ENCODE measurements around the gene ZACN.
"Not testable (repeated sequence)": the region's sequence is repeated elsewhere in the genome, so short reads cannot be mapped to it uniquely, and the experiment has no call there.

The ZACN gene

DNA sequence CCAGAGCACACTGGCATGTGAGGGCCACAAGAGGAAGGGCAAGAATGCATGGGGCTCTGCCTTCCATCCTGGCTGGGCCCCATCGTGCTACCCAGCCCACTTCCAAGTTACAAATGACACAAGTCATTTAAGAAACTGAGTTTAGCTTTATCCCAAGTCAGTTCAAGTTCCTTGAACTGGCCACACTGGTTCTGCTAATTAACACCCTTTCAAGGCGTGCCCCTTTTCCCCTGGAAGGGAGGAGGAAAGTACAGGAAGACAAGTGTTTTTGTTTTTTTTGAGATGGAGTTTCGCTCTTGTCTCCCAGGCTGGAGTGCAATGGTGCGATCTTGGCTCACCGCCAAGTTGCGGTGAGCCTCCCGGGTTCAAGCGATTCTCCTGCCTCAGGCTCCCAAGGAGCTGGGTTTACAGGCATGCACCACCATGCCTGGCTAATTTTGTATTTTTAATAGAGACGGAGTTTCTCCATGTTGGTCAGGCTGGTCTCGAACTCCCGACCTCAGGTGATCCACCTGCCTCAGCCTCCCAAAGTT, 34.4 kb upstream of the ZACN start:
- peaks cover 90% of the 10 kb centered on the region for H3K36me3 ChIP-seq (ENCODE audit: insufficient read depth, low read depth, low read length)
- not testable (repeated sequence) for H3K9ac ChIP-seq (ENCODE audit: low read depth, low read length); H3K27ac ChIP-seq (ENCODE audit: low read length); H3K4me3 ChIP-seq (ENCODE audit: low read length); H3K9me3 ChIP-seq (ENCODE audit: insufficient read depth, low read depth, low read length); H3K27me3 ChIP-seq (ENCODE audit: insufficient read depth, low read length); H3K4me1 ChIP-seq (ENCODE audit: insufficient read depth, low read length)

DNA sequence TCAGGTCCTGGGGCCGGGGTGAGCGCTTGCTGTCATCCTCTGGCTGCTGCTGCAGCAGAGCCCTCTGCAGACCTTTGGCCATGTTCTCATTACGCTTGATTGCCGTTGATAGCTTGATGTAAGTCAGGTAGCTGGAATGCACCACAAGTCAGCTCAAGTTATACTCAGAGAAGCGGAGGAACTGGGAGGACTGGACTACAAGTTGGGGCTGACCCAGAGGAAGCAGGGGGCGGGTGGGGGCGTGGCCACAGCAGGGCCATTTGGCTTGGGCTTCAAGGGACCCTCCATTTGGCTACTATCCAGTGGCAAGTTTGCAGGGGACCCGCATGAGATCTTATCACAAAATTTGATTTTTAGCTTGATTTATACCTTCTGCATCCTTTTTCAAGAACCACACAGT, 32.9 kb upstream of the ZACN start:
- Histone ChIP-seq H3K4me3 (ENCODE audit: low read length) (no peak overlapping the region), H3K36me3 (ENCODE audit: insufficient read depth, low read depth, low read length) (peaks cover 89% of the 10 kb centered on the region), H3K9ac (ENCODE audit: low read depth, low read length) (no peak overlapping the region), H3K27me3 (ENCODE audit: insufficient read depth, low read length) (no peaks in the 10 kb centered on the region), H3K9me3 (ENCODE audit: insufficient read depth, low read depth, low read length) (no peaks in the 10 kb centered on the region), H3K4me1 (ENCODE audit: insufficient read depth, low read length) (0 out of 2 replicates have a peak, but pooled peaks cover 4% of the 10 kb centered on the region), H3K27ac (ENCODE audit: low read length) (no peak overlapping the region)

DNA sequence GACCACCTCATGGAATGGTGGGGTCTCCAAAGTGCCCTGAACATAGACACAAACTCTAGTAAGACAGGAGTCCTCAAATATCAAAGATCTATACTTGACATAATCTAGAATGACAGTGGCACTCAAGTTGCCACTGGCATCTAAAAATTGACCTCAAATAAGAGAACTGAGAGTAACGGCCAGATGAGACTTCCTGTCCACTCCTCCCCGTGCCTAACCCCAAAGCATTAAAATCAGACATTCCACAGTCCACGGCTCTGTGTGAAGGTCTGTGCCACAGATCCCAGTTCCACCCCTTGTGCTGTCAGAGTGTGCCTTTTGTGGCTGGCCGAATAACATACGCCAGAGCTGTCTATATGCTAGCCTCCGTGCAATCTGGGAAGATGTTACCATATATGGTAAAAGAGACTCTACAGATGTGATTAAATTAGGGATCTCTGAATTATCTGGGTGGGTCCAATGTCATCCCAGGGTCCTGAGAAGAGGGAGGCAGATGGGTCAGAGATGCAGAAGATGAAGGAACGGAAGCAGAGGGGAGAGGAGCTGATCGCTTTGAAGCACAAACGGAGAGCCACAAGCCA, 30.9 kb upstream of the ZACN start:
- H3K9me3 ChIP-seq (ENCODE audit: insufficient read depth, low read depth, low read length): no peaks in the 10 kb centered on the region
- H3K4me1 ChIP-seq (ENCODE audit: insufficient read depth, low read length): no peaks in the 10 kb centered on the region
- H3K27ac ChIP-seq (ENCODE audit: low read length): no peak overlapping the region
- H3K36me3 ChIP-seq (ENCODE audit: insufficient read depth, low read depth, low read length): peaks cover 87% of the 10 kb centered on the region
- no peaks in the 10 kb centered on the region for H3K27me3 ChIP-seq (ENCODE audit: insufficient read depth, low read length)
- no peak overlapping the region for H3K9ac ChIP-seq (ENCODE audit: low read depth, low read length)
- H3K4me3 ChIP-seq (ENCODE audit: low read length): no peak overlapping the region

DNA sequence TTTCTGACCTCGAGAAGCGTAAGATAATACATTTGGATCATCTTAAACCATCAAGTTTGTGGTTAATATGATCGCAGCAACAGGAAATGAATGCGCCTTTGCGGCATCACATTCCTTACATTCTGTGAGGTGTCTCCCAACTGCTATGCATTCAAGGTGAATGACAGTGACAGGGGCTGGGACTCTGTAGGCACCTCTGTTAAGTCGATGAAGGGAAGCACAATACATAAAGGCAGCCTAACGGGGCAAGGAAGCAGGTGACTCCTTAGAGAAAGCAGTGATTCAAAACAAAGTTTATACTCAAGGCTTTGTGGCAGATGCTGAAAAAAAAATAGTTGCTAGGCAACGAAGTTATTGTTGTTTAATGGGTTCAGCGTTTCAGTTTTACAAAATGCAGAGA, 30.3 kb upstream of the ZACN start:
- H3K9me3 ChIP-seq (ENCODE audit: insufficient read depth, low read depth, low read length): no peaks in the 10 kb centered on the region
- no peaks in the 10 kb centered on the region for H3K4me1 ChIP-seq (ENCODE audit: insufficient read depth, low read length)
- H3K9ac ChIP-seq (ENCODE audit: low read depth, low read length): no peak overlapping the region
- no peak overlapping the region for H3K27ac ChIP-seq (ENCODE audit: low read length)
- peaks cover 87% of the 10 kb centered on the region for H3K36me3 ChIP-seq (ENCODE audit: insufficient read depth, low read depth, low read length)
- H3K4me3 ChIP-seq (ENCODE audit: low read length): no peak overlapping the region
- no peaks in the 10 kb centered on the region for H3K27me3 ChIP-seq (ENCODE audit: insufficient read depth, low read length)

DNA sequence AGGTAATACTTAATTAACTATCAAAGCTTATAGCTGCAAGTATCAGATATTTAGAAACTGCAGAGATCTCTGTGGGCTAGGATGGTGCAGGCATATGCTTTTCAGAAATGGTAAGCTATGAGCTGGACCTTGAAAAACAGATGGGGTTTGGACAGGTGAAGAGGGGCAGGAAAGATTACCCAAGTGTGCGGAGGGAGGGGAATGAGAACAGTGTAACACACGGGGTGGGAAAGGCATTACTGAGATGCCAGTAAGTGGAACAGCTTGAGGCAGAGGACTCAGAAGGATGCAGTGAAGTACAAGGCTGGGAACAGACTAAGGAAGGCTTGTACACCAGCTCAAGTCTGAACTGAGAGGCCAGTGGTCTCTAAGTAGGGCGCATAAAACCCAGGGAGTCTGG, 29.7 kb upstream of the ZACN start:
- H3K4me3 ChIP-seq (ENCODE audit: low read length): no peak overlapping the region
- no peaks in the 10 kb centered on the region for H3K9me3 ChIP-seq (ENCODE audit: insufficient read depth, low read depth, low read length)
- H3K4me1 ChIP-seq (ENCODE audit: insufficient read depth, low read length): no peaks in the 10 kb centered on the region
- H3K27ac ChIP-seq (ENCODE audit: low read length): no peak overlapping the region
- H3K9ac ChIP-seq (ENCODE audit: low read depth, low read length): no peak overlapping the region
- H3K27me3 ChIP-seq (ENCODE audit: insufficient read depth, low read length): no peaks in the 10 kb centered on the region
- H3K36me3 ChIP-seq (ENCODE audit: insufficient read depth, low read depth, low read length): peaks cover 87% of the 10 kb centered on the region

GRCh38 chr17:76049836-76050537, 29.0 kb upstream of the ZACN start:
- H3K36me3 ChIP-seq (ENCODE audit: insufficient read depth, low read depth, low read length): peaks cover 80% of the 10 kb centered on the region
- no peaks in the 10 kb centered on the region for H3K27me3 ChIP-seq (ENCODE audit: insufficient read depth, low read length)
- no peak overlapping the region for H3K27ac ChIP-seq (ENCODE audit: low read length)
- no peak overlapping the region for H3K4me3 ChIP-seq (ENCODE audit: low read length)
- H3K4me1 ChIP-seq (ENCODE audit: insufficient read depth, low read length): no peaks in the 10 kb centered on the region
- no peak overlapping the region for H3K9ac ChIP-seq (ENCODE audit: low read depth, low read length)
- H3K9me3 ChIP-seq (ENCODE audit: insufficient read depth, low read depth, low read length): no peaks in the 10 kb centered on the region

DNA sequence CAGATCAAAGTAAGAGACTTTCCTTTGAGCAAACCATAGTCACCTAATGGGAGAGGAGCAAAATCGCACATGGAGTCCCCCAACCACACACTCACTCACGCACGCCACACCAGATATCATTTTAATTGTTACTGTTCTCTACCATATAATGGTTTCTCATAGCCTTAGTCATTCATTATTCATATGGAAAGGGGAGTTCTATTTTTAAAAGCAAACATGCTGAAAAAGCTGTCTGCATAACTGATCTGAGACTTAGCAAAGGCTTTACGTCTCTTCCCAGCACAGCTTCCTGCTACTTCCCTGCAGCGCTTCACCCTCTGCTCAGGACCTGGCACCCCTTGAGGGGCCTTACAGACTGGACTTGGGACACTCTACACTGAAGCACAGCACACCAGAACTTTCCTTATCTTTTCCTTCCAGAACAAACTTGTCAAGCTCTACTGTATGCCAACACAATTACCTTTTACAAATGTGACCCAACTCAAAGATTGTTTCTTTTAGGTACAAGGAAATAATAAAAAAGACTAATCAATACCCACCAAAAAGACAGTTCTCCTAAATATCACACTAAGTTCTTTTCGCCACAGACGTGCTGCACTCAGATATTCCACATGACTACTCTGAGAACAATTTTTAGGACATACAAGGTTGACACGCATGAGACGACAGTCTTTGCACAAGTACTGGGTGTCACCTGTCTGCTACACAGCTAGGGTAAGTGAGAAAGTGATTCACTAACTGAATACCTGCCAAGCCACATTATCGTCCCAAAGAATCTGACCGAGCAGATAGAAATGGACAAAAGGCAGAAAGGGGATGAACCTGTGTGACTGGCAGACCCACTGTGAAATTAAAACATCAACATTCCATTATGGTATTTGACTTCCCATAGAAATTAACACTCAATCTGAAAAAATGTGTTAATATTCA, 28.2 kb upstream of the ZACN start:
- Histone ChIP-seq H3K9ac (ENCODE audit: low read depth, low read length) (no peak overlapping the region), H3K27me3 (ENCODE audit: insufficient read depth, low read length) (no peaks in the 10 kb centered on the region), H3K27ac (ENCODE audit: low read length) (no peak overlapping the region), H3K4me1 (ENCODE audit: insufficient read depth, low read length) (no peaks in the 10 kb centered on the region), H3K4me3 (ENCODE audit: low read length) (no peak overlapping the region), H3K9me3 (ENCODE audit: insufficient read depth, low read depth, low read length) (no peaks in the 10 kb centered on the region), H3K36me3 (ENCODE audit: insufficient read depth, low read depth, low read length) (peaks cover 72% of the 10 kb centered on the region)

DNA sequence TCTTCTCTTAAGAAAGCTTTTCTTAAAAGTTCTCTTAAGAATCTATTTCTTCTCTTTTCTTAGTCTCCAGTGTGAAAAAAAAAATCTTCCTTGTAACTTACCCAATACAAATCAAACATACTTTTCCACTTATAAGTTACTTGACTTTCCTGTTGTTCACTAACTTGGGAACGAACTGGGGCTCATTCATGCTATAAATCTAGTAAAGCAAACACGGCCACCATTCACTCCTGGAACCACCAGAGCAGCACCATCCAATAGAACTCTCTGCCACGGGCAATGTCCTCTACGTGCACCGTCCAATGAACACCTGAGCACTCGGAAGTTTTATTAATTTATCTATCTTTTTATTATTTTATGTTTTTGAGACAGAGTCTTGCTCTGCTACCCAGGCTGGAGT, 27.4 kb upstream of the ZACN start:
- H3K4me3 ChIP-seq (ENCODE audit: low read length): no peak overlapping the region
- no peaks in the 10 kb centered on the region for H3K27me3 ChIP-seq (ENCODE audit: insufficient read depth, low read length)
- H3K27ac ChIP-seq (ENCODE audit: low read length): no peak overlapping the region
- H3K4me1 ChIP-seq (ENCODE audit: insufficient read depth, low read length): no peaks in the 10 kb centered on the region
- no peak overlapping the region for H3K9ac ChIP-seq (ENCODE audit: low read depth, low read length)
- peaks cover 73% of the 10 kb centered on the region for H3K36me3 ChIP-seq (ENCODE audit: insufficient read depth, low read depth, low read length)
- H3K9me3 ChIP-seq (ENCODE audit: insufficient read depth, low read depth, low read length): no peaks in the 10 kb centered on the region

GRCh38 chr17:76053246-76054111, 25.5 kb upstream of the ZACN start:
- H3K36me3 ChIP-seq (ENCODE audit: insufficient read depth, low read depth, low read length): peaks cover 76% of the 10 kb centered on the region
- no peak overlapping the region for H3K9ac ChIP-seq (ENCODE audit: low read depth, low read length)
- H3K4me3 ChIP-seq (ENCODE audit: low read length): no peak overlapping the region
- H3K27me3 ChIP-seq (ENCODE audit: insufficient read depth, low read length): no peaks in the 10 kb centered on the region
- H3K9me3 ChIP-seq (ENCODE audit: insufficient read depth, low read depth, low read length): no peaks in the 10 kb centered on the region
- no peaks in the 10 kb centered on the region for H3K4me1 ChIP-seq (ENCODE audit: insufficient read depth, low read length)
- H3K27ac ChIP-seq (ENCODE audit: low read length): no peak overlapping the region

DNA sequence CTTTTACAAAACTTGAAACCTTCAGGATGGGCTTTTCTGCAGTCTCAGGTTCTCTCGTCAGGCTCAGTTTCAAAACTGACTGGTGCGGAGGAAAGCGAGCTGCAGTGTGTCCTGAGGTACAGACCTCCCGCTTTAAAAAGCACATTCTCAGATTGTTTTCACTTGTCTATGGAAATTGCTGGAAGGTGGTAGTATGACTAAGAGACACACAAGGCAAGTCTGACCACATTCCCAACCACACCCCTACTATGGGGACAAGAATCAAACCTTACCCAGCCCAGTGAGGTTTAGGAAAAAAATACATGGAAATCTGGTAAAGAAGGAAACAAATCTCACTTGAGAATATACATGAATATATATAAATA, 24.9 kb upstream of the ZACN start:
- peaks cover 76% of the 10 kb centered on the region for H3K36me3 ChIP-seq (ENCODE audit: insufficient read depth, low read depth, low read length)
- no peak overlapping the region for H3K4me3 ChIP-seq (ENCODE audit: low read length)
- H3K27ac ChIP-seq (ENCODE audit: low read length): no peak overlapping the region
- H3K4me1 ChIP-seq (ENCODE audit: insufficient read depth, low read length): no peaks in the 10 kb centered on the region
- no peak overlapping the region for H3K9ac ChIP-seq (ENCODE audit: low read depth, low read length)
- no peaks in the 10 kb centered on the region for H3K27me3 ChIP-seq (ENCODE audit: insufficient read depth, low read length)
- H3K9me3 ChIP-seq (ENCODE audit: insufficient read depth, low read depth, low read length): no peaks in the 10 kb centered on the region

DNA sequence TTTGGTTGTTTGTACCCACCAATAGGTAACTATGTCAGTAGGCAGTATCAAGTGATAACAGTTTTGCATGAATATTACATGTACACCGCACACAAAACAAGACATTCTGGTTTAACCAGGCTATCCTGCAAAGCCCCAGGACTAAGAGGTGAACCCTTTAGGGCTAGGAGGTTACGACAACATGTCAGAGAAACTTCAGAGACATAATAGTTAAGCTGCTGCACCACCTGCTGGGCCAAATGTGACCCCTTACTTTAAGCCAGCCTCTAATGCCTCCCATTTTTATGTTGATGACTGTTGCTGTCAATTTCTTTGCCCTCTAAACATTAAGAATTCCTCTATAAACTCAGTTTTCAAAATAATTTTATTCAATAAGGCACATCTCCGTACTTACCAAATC, 22.1 kb upstream of the ZACN start:
- Histone ChIP-seq H3K36me3 (ENCODE audit: insufficient read depth, low read depth, low read length) (peaks cover 77% of the 10 kb centered on the region), H3K27ac (ENCODE audit: low read length) (no peak overlapping the region)

More for the DNA sequence above, 22.1 kb upstream of the ZACN start:
- no peak overlapping the region for H3K9ac ChIP-seq (ENCODE audit: low read depth, low read length)
- H3K9me3 ChIP-seq (ENCODE audit: insufficient read depth, low read depth, low read length): no peaks in the 10 kb centered on the region
- H3K27me3 ChIP-seq (ENCODE audit: insufficient read depth, low read length): no peaks in the 10 kb centered on the region
- H3K4me1 ChIP-seq (ENCODE audit: insufficient read depth, low read length): no peaks in the 10 kb centered on the region
- H3K4me3 ChIP-seq (ENCODE audit: low read length): no peak overlapping the region
